KOPT-K1 (cell line): ENCODE measurements around the gene DNAJC7.

Experiments
- H3K27ac ChIP-seq: fragments of 200-600 bp; sonication (generic); 2 replicates; pipeline ENCODE4 v1.5.1; 2016; ENCODE audit warnings: antibody characterized with exemption, mild to moderate bottlenecking, low read depth, low read length; ENCODE audit not compliant: poor library complexity, severe bottlenecking
- H3K36me3 ChIP-seq: fragments of 200-600 bp; sonication (generic); 2 replicates; pipeline ENCODE4 v1.5.1; 2017; ENCODE audit warnings: antibody characterized with exemption, mild to moderate bottlenecking, low read length, moderate library complexity; ENCODE audit not compliant: insufficient read depth
- H3K9me3 ChIP-seq: fragments of 200-600 bp; sonication (generic); 2 replicates; pipeline ENCODE4 v1.5.1; 2017; ENCODE audit warnings: antibody characterized with exemption, low read length, mild to moderate bottlenecking; ENCODE audit not compliant: insufficient read depth, poor library complexity, severe bottlenecking

DNAJC7 gene

DNA sequence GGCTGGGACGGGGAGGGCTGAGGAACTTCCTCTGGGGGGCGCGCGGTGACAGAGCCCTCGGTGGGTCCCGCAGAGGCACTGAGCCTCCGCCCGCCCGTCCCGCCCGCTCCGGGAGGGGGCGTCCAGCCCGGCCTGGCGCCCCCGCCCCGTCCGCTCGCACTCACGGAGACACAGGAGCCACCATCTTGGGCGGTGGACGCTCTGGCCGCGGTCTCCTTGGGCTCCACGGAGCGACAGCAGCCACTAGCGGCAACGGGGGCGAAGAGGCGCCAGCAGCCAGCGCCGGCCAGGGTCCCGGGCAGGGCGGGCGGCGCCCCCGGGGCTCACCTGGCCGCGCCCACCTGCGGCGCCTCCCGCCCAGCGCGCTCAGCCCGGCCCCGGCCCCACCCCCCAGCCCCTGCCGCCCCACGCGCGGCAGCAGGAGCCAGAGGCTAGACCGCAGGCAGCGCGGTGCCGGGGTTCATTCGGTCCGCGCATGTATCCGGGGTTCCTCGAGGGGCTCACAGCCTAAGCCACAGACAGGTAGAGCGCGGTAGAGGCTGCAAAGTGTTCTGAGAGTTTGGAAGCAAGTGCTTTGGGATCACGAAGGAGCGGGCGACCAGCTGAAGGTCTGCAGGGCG, 33.3 kb upstream of the DNAJC7 start, which contains the start of gene C17orf113:
TSS of gene C17orf113 (minus strand) at position 209 of the 620 bp plus-strand sequence. CDS start 7,225 bp downstream, outside the sequence.
- Histone ChIP-seq H3K27ac (peak within 1 kb of the TSS; percentile 32), H3K36me3 (no peaks in the 10 kb centered on the region), H3K9me3 (no peaks in the 10 kb centered on the region)

DNA sequence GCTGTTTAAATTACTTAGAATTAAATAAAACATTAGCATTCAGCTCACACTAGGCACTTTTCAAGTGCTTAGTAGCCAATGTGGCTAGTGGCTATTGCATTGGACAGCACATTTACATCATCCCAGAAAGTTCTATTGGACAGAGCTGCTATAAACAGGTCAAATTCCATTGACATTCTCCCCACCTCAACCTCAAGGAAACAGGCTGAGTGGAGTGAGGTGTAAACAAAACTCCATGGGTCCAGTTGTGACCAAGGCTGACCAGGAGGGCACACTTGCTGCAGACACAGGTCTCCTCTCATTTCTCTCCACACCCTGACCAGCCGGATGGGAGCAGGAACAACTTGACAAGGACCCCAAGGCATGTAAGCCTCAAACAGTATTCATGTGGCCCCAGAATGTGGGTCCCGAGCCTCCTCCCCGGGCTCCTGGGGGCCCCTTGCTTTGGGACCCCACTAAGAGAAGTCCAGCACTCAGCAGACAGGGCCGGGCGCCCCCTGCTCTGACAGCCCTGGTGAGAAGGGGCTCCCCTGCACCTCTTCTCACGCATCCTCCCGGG, 32.7 kb upstream of the DNAJC7 start:
- Histone ChIP-seq H3K9me3 (no peaks in the 10 kb centered on the region), H3K27ac (peak overlapping the region; percentile 32), H3K36me3 (no peaks in the 10 kb centered on the region)

DNA sequence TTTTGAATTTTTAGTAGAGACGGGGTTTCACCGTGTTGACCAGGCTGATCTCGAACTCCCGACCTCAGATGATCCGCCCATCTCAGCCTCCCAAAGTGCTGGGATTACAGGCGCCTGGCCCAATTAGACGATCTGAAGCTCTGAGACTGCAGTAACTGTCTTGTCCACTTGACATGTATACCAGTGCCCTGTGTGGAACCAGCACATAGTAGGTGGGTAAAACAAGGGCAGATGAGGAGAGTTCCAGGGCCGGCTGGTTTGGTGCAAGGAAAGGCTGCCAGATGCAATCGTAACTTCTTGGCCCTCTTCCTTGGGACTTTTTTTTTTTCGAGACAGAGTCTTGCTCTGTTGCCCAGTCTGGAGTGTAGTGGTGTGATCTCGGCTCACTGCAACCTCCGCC, 30.1 kb upstream of the DNAJC7 start:
- Histone ChIP-seq H3K9me3 (no peaks in the 10 kb centered on the region), H3K27ac (no peak overlapping the region)

DNA sequence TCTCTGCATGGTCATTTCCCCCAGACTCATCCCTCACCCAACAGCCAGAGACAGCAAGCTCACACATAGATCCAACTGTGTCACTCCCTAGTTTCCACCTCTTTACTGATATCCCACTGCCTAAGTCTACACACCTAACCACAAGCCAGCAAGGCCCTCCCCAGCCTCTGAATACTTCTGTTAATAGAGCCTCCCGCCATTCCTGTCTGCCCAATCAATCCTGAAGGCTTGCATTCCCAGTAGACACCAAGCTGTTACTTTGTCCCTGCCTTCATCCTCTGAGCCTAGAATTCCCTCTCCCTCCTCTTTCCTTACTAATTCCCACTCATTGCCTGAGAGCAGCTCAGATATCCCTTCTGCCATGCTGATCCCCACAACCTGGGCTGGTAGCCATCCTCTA, 28.5 kb upstream of the DNAJC7 start:
- Histone ChIP-seq H3K27ac (no peak overlapping the region), H3K36me3 (no peaks in the 10 kb centered on the region), H3K9me3 (no peaks in the 10 kb centered on the region)

More for the DNA sequence above, 30.1 kb upstream of the DNAJC7 start:
- H3K36me3 ChIP-seq, result no peaks in the 10 kb centered on the region

DNA sequence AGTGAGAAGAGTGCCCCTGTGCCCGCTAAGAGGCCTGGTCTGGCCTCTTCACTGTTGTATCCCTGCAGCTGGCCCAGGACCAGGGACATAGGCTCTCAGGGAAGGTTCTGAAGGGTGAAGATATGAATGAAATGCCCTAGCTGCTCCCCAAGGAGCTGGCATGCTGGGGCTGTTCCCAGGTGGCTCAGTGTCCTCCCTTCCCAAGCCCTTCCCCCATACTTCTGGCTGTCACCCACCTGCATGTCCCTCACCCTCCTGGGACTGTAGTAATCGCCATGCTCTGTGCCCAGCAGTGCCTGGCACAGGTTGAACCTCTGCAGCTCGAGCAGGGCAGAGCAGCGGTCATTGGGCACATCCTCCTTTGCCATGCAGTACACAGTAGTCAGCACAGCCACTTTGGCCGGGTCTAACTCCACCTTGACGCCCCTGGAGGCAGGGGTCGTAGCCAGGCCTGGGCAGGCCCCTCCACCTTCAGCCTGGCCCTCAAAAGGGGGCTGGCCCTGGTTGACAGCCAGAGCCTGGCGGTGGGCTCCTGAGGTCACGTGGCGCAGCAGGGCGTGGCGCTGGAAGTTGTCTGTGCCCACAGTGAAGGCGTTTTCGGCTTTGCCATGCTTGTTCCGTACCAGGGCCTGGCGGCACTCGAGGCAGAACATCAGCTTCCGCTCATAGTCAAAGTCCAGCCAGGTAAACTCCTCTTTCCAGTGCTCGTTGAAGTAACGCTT, 25.5 kb upstream of the DNAJC7 start:
- Histone ChIP-seq H3K9me3 (no peaks in the 10 kb centered on the region), H3K36me3 (no peaks in the 10 kb centered on the region), H3K27ac (no peak overlapping the region)

DNA sequence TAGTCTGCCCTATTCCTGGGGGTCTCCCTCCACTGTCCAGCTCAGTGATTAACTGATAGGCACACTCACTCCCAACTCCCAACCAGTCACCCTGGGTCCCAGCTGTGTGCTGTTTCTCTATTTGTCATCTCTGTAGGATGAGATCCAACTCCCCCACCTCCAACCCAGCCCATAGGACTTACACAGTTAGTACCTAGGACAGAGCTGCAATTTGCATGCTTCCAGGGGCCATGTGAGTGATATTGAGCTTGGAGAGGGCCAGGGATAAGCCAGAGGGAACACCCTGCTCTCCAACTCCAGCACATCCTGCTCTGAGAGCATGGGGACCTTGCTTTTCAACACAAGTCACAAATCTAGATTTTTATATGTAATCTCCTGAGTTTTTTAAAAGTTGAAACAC, 24.4 kb upstream of the DNAJC7 start:
- no peak overlapping the region for H3K27ac ChIP-seq
- no peaks in the 10 kb centered on the region for H3K9me3 ChIP-seq
- no peaks in the 10 kb centered on the region for H3K36me3 ChIP-seq

DNA sequence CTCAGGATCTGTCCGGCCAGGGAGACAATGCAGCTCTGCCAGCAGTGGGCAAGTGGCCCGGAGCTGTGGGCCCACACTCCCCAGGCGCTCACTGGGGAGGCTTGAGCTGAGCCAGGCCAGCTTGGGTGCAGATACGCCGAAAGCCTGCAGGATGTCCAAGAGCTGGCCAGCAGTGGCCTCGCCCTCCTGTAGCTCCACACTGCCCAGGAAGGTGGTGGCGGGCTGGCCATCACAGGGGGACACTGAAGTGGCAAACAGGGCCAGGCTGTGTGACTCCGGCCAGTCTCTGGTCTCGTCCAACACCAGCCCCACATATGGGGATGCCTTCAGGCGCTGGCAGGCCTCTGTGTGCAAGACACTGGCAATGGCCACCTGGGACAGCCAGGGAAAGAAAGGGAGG, 23.6 kb upstream of the DNAJC7 start:
- H3K9me3 ChIP-seq, result no peaks in the 10 kb centered on the region
- H3K36me3 ChIP-seq, result no peaks in the 10 kb centered on the region
- no peak overlapping the region for H3K27ac ChIP-seq

DNA sequence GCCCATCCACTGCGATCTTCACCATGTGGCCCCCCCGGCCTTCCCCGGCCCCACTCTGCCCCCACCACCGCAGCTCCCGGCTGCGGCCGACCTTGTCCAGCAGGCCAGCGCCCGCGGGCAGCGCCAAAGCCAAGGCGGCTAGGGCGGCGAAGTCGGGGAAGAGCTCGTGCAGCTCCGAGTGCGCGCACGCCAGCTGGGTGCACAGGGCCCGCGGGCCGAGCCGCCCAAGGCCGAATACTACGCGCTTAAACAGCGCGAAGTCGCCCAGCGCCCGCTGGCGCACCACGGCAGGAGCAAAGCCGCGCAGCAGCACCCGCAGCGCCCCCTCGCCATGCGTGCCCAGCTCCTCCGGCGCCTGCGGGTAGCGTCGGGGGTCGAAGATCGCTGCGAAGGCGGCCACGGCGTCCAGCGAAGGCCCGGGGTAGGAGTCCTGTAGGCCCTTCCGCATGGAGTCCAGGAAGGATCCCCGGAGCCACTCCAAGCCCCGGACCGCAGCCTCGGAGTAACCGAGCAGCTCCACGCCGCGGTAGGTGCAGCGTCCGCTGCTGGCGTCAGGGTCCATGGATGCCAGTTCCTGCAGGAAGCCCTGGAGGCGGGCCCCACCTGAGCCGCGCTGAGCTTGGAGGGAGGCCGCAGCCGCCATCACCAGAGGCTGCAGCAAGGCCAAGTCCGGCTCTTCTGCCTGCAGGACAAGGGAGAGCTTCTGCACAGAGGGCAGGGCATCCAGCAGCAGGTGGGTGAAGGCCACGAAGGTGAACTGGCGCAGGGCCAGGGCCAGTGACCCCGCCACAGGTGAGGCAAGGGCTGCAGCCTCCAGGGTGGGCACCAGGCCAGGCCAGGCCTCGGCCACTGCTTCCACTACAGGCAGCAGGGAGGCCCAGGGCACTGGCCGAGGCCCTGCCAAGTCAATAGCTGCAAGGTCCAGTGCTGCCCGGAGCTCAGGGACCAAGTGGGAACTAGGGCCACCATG, 22.8 kb upstream of the DNAJC7 start:
- Histone ChIP-seq H3K36me3 (no peaks in the 10 kb centered on the region), H3K27ac (no peak overlapping the region), H3K9me3 (no peaks in the 10 kb centered on the region)

DNA sequence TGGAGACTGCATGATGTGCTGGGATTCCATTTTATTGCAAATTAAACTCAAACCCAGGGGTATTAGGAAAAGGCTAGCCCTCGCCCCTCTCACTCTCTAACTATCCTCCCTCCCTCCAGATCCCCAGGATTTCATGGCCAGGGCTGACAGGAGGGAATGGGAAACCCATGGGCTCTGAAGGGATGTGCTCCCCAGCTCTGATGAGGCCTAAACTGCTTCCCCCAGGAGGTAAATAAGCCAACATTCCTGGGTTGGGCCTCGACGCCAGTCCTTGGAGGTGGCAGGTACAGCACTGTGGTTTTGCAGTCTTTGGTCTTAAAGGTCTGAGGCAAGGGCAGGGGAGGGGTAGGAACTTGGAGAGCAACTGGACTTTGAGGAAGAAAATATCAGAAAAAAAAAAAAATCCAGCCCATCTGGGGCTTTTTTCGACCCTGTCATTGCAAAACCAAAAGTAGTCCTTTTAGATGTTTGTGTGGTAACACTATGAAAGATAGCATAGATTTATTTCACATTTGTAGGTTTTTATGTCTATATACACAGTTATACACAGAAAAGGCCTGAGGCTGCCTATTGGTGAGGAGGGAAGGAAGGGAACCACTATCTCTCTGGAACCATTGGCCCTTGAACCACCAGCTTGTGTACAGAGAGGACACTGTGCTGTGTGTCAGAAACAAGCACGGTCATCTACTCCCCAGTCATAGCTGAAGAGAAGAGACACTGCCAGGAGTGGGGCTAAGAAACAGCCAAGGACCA, 21.2 kb upstream of the DNAJC7 start:
- H3K36me3 ChIP-seq, result no peaks in the 10 kb centered on the region
- no peaks in the 10 kb centered on the region for H3K9me3 ChIP-seq
- H3K27ac ChIP-seq, result no peak overlapping the region

DNA sequence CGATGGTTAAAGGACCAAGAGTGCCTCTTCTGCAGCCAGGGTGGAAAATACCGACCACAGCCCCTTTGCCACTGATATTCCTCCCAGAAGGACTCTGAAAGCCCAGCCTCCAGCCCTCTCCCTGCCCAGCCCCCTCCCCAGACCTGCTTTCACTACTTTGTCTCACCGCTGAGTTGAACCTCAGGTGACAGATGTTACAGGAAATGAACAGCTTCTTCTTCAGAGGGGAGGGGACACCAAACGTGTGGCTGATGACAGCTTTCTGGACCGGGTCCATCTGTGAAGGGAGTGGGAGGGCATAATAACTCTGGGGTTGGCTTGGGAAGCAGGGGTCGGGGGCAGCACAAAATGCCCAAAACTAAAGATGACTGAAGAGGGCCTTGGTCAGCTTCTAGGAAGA, 16.8 kb upstream of the DNAJC7 start:
- Histone ChIP-seq H3K9me3 (no peaks in the 10 kb centered on the region), H3K36me3 (no peaks in the 10 kb centered on the region), H3K27ac (peak overlapping the region; percentile 2)

DNA sequence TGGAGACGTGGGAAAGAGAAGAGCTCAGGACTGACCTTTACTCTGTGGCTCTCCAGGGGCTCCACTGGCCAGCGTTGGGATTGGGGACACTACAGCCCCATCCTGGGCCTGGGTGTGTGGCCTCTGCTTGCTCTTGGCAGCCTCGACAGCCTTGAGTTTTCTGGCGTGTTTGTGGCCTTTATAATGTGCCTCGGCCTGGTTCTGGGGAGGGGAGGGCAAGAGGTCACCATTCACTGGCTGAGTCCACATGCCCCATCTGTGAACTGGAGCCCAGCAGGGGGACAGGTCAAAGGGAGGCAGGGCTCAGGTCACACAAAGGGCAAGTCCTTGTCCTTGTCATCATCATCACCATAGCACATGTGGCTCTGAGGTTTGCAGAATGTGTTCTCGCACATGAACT, 14.3 kb upstream of the DNAJC7 start:
- H3K36me3 ChIP-seq, result no peaks in the 10 kb centered on the region
- H3K27ac ChIP-seq, result no peak overlapping the region
- H3K9me3 ChIP-seq, result no peaks in the 10 kb centered on the region

DNA sequence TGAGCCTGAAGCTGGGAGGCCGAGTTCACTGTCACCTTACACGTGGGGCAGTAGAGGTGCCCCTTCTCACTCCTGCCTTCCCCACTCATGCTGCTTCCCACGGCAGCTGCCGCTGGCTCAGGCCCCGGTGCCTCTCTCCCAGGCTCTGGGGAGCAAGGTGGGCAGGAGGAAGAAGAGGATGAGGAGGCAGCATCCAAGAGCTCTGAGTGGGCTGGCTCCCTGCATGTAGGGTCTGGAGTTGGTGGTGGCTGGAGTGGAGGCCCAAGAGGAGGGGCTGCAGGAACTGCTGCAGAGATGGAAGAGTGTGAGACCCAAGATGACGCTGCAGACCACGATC, 11.5 kb upstream of the DNAJC7 start:
- H3K27ac ChIP-seq, result no peak overlapping the region
- peaks cover 16% of the 10 kb centered on the region for H3K36me3 ChIP-seq
- no peaks in the 10 kb centered on the region for H3K9me3 ChIP-seq

DNA sequence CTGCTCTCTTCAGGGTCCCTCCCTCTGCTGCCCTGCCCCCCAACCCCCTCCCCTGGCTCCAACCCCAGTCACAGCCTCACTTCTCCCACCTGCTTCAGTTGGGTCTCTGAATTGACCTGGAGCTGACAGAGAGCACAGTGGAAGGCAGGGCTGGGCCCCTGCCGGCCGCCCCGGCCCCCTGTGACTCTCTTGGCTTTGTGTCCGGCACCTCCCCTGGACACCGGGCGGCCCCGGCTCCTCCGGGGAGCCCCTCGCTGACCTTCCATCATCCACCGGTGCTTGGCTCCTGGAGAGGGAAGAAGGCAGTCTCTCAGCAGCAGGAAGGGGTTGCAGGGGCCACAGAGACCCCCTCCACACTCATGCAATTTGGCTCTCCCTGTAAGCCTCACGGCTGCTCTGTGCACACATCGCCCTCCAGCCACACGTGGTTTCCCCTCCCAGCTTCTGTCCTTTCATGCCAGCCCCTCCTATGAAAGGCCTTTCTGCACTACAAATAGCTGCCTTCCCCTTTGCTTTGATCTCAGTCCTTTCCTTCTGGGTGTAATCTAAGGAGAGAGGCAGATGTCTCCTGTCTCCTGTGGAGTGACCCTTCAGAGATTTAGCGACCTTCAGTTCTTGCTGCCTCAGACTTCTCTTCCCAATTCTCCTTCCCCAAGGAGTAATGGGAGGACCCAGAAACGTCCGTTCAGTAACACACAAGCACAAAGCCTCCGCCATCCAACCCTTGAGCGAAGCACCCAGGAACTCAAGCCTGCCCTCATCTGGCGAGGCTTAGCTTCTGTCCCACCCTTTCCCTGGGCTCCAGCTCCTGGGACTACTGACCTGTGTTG, 10.9 kb upstream of the DNAJC7 start:
- Histone ChIP-seq H3K36me3 (peaks cover 22% of the 10 kb centered on the region), H3K27ac (peak overlapping the region; percentile 2)

DNA sequence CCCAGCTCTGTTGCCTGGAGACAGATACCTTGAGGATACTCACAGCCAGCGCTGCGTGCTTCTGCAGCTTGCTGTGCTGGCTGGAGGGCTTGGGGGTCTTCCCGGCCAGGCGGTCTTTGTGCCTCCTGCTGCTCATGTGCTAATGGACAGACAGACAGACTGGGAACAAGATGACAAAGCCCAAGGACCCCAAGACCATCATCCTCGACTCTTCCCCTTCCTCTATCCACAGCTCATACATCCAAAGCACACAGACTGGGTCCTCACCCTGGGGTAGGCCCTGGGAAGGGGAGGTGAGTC, 10.3 kb upstream of the DNAJC7 start:
- H3K36me3 ChIP-seq, result peaks cover 28% of the 10 kb centered on the region

More for the DNA sequence above, 10.9 kb upstream of the DNAJC7 start:
- no peaks in the 10 kb centered on the region for H3K9me3 ChIP-seq

More for the DNA sequence above, 10.3 kb upstream of the DNAJC7 start:
- Histone ChIP-seq H3K9me3 (no peaks in the 10 kb centered on the region), H3K27ac (peak overlapping the region; percentile 2)
